Neuronal stem cell (in vitro differentiated cells): Measurements from ENCODE around the gene IL1A.

Experiments
- DNase-seq: peaks from one replicate; pipeline ENCODE4 v3.0.0-alpha.2; 2013; ENCODE audit warnings: low spot score
- H2AFZ ChIP-seq: one replicate; pipeline ENCODE4 v1.6.1; 2013; ENCODE audit warnings: mild to moderate bottlenecking, low read length, inconsistent platforms
- H2AK5ac ChIP-seq: 2 replicates; pipeline ENCODE4 v1.6.1; 2013; ENCODE audit warnings: low read depth, mild to moderate bottlenecking, inconsistent platforms, low read length, moderate library complexity, mixed read lengths
- H2BK120ac ChIP-seq: 2 replicates; pipeline ENCODE4 v1.6.1; 2013; ENCODE audit warnings: low read depth, mild to moderate bottlenecking, inconsistent platforms, low read length, moderate library complexity, mixed read lengths
- H2BK12ac ChIP-seq: one replicate; pipeline ENCODE4 v1.6.1; 2013; ENCODE audit warnings: low read length, inconsistent platforms
- H2BK15ac ChIP-seq: 2 replicates; pipeline ENCODE4 v1.6.1; 2013; ENCODE audit warnings: mild to moderate bottlenecking, low read length, inconsistent platforms, mixed read lengths
- H2BK5ac ChIP-seq: one replicate; pipeline ENCODE4 v1.6.1; 2013; ENCODE audit warnings: inconsistent platforms, mild to moderate bottlenecking, low read length, moderate library complexity
- H3K14ac ChIP-seq: one replicate; pipeline ENCODE4 v1.6.1; 2013; ENCODE audit warnings: low read length, inconsistent platforms
- H3K18ac ChIP-seq: 2 replicates; pipeline ENCODE4 v1.6.1; 2013; ENCODE audit warnings: low read length, inconsistent platforms
- H3K23ac ChIP-seq: 2 replicates; pipeline ENCODE4 v1.6.1; 2013; ENCODE audit warnings: low read depth, mild to moderate bottlenecking, mixed read lengths, low read length, inconsistent platforms; ENCODE audit not compliant: poor library complexity
- H3K27ac ChIP-seq: replicated peaks from 3 replicates; pipeline ENCODE4 v1.5.1; 2013; ENCODE audit warnings: low read length, inconsistent platforms
- H3K27me3 ChIP-seq, 3 experiments: 2 replicates each; pipeline ENCODE4 v1.6.1; 2013; ENCODE audit warnings: low read length in 3 of 3, mild to moderate bottlenecking in 2 of 3, inconsistent platforms in 1 of 3, low read depth in 1 of 3, mixed read lengths in 1 of 3, moderate library complexity in 1 of 3; ENCODE audit not compliant: control insufficient read depth in 3 of 3, insufficient read depth in 3 of 3
- H3K36me3 ChIP-seq, 2 donors: replicated peaks in 1 of 2; 2 replicates each; pipeline ENCODE4 v1.6.1; 2013; ENCODE audit warnings: low read length in 2 of 2; ENCODE audit not compliant: control insufficient read depth in 2 of 2, insufficient read depth in 2 of 2
- H3K4ac ChIP-seq: 2 replicates; pipeline ENCODE4 v1.6.1; 2013; ENCODE audit warnings: inconsistent platforms, mild to moderate bottlenecking, low read length, moderate library complexity
- H3K4me1 ChIP-seq, 2 donors: 1 replicate in 1 of 2; 2 replicates in 1 of 2; pipeline ENCODE4 v1.6.1; 2013; ENCODE audit warnings: low read length in 2 of 2, low read depth in 1 of 2; ENCODE audit not compliant: control insufficient read depth in 2 of 2, insufficient read depth in 1 of 2
- H3K4me2 ChIP-seq: one replicate; pipeline ENCODE4 v1.6.1; 2013; ENCODE audit warnings: mild to moderate bottlenecking, low read length, inconsistent platforms; ENCODE audit not compliant: insufficient read depth, poor library complexity, severe bottlenecking
- H3K4me3 ChIP-seq, 2 donors: 2 replicates each; pipeline ENCODE4 v1.5.1; 2013; ENCODE audit warnings: low read length in 2 of 2, mild to moderate bottlenecking in 2 of 2, inconsistent platforms in 1 of 2, moderate library complexity in 1 of 2
- H3K79me1 ChIP-seq: one replicate; pipeline ENCODE4 v1.6.1; 2013; ENCODE audit warnings: low read depth, mild to moderate bottlenecking, inconsistent platforms, low read length, moderate library complexity
- H3K9ac ChIP-seq: one replicate; pipeline ENCODE4 v1.6.1; 2013; ENCODE audit warnings: mild to moderate bottlenecking, low read depth, low read length, inconsistent platforms; ENCODE audit not compliant: poor library complexity
- H3K9me3 ChIP-seq, 2 donors: replicated peaks in 1 of 2; 2 replicates each; pipeline versions ENCODE3 to v1.6.1; 2013; ENCODE audit warnings: low read length in 2 of 2, mild to moderate bottlenecking in 2 of 2, inconsistent platforms in 1 of 2, low read depth in 1 of 2, mixed read lengths in 1 of 2, moderate library complexity in 1 of 2; ENCODE audit not compliant: control insufficient read depth in 2 of 2, insufficient read depth in 1 of 2
- H4K8ac ChIP-seq: one replicate; pipeline ENCODE4 v1.6.1; 2013; ENCODE audit warnings: low read depth, mild to moderate bottlenecking, inconsistent platforms, low read length, moderate library complexity
- H4K91ac ChIP-seq: one replicate; pipeline ENCODE4 v1.6.1; 2013; ENCODE audit warnings: low read length, low read depth, mild to moderate bottlenecking, inconsistent platforms; ENCODE audit not compliant: poor library complexity
- WGBS, 2 donors: extraction: QIAGEN DNeasy Blood & Tissue Kit; methylation state at CpG; one replicate each; pipeline ENCODE4 v1.1.7; 2013; ENCODE audit warnings: missing lambda C conversion rate in 2 of 2, mixed read lengths in 1 of 2; ENCODE audit not compliant: insufficient read length in 2 of 2, insufficient replicate concordance in 1 of 2; ENCODE audit errors: extremely low coverage in 2 of 2; 5-methylcytosine and 5-hydroxymethylcytosine counted together

Gene IL1A

DNA sequence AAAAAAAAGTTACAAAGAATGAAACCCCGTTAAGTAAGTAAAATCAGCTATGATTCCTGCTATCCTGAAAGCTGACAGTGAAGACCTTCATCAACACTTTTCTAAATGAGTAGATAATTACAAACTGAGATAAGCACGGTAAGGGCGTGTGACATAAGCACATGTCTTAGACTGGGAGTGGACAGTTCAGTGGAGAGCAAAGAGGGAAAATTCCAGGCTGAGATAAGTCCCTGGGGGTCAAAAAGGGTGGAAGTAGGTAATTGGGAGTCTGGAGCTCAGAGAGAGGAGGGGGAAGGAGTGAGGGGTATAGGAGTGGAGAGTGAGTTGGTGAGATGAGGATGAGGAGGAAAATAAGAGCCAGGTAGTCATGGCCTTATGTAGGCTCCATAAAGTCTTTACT lies 4.4 kb upstream of the IL1A start:
- Histone ChIP-seq H3K14ac (no peak overlapping the region), H3K79me1 (no peaks in the 10 kb centered on the region), H2AK5ac (no peak overlapping the region), H3K4ac (no peak overlapping the region), H4K91ac (no peak overlapping the region), H3K23ac (no peak overlapping the region), H3K4me3 (no peak overlapping the region), H3K4me1 (peaks cover 3 to 6% of the 10 kb centered on the region in 2 donors), H3K9me3 (no peaks in the 10 kb centered on the region), H2BK5ac (no peak overlapping the region), H3K36me3 (no peaks in the 10 kb centered on the region), H4K8ac (no peak overlapping the region), H3K4me2 (no peak overlapping the region), H2AFZ (no peak overlapping the region), H3K27me3 (no peaks in the 10 kb centered on the region), H2BK120ac (no peak overlapping the region), H3K9ac (no peak overlapping the region), H2BK12ac (no peak overlapping the region), H3K18ac (no peak overlapping the region), H3K27ac (no peak overlapping the region), H2BK15ac (no peak overlapping the region)
- DNase-seq: no peak
- WGBS, 2 donors: no CpG with 5 or more reads among the region's 3 CpGs

DNA sequence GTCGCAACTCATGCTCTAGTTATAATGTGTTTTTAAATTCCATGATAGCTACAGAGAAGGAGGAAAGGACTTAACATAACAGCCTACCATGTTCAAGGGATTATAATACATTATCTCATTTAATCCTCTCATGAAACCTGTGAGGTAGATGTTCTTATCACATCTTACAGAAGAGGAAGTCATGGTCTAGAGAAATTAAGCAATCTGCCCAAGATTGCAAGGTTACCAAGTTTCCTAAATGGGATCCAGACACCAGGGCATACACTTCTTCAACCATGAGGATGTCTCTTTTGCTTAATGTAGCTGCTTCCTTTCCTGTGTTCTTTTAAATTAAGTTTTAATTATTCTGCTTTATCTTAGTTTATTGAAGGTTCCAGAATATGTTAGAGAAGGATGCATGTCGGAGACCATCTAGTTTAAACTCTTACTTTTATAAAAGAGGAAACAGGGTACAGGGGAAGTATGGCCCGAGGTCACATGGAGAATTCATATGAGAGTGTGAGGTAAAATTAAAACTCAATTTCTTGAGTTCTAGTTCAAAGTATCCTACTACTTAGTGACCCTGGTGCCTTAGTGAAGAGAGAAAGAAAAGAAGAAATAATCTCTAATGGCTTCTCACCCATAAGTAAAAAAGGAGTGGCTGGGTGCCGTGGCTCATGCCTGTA lies 3.6 kb upstream of the IL1A start:
- no peak for DNase-seq

DNA sequence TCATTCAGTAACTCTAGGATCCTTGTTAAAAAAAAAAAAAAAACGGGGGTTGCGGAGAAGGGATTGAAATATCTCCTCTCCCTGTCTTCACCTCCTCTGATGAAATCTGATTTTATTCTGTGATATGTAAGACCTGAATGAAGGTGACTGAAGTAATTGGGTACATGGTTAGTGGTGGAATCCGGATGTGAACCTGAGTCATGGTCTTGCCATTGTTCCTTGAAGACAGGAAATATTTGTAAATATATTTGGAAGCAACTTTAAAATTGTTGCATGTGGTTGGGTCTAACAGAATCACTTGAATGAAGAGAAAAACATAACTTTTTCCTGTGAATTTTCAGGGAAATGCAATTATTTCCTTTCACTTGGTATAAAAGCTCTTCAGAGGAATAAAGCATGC lies 3.0 kb upstream of the IL1A start:
- Histone ChIP-seq H3K9ac (no peak overlapping the region), H3K27me3 (no peaks in the 10 kb centered on the region), H2BK12ac (no peak overlapping the region), H2AK5ac (no peak overlapping the region), H2AFZ (no peak overlapping the region), H3K14ac (no peak overlapping the region), H2BK120ac (no peak overlapping the region), H4K8ac (no peak overlapping the region), H2BK15ac (no peak overlapping the region), H3K27ac (no peak overlapping the region), H3K18ac (no peak overlapping the region), H4K91ac (no peak overlapping the region), H2BK5ac (no peak overlapping the region), H3K9me3 (no peaks in the 10 kb centered on the region), H3K79me1 (no peaks in the 10 kb centered on the region), H3K4me2 (no peak overlapping the region), H3K4ac (no peak overlapping the region), H3K4me1 (peaks cover 3 to 11% of the 10 kb centered on the region in 2 donors), H3K4me3 (no peak overlapping the region), H3K23ac (no peak overlapping the region), H3K36me3 (no peaks in the 10 kb centered on the region)
- DNase-seq: no peak
- no CpG with 5 or more reads among the region's 3 CpGs for WGBS, 2 donors

More for the DNA sequence above, 3.6 kb upstream of the IL1A start:
- Histone ChIP-seq H2AK5ac (no peak overlapping the region), H3K9ac (no peak overlapping the region), H3K36me3 (no peaks in the 10 kb centered on the region), H2BK120ac (no peak overlapping the region), H3K9me3 (no peaks in the 10 kb centered on the region), H3K14ac (no peak overlapping the region), H4K91ac (no peak overlapping the region), H3K18ac (no peak overlapping the region), H3K4ac (no peak overlapping the region), H2AFZ (no peak overlapping the region), H3K27ac (no peak overlapping the region), H3K4me1 (peaks cover 3 to 11% of the 10 kb centered on the region in 2 donors), H3K27me3 (no peaks in the 10 kb centered on the region), H2BK5ac (no peak overlapping the region), H3K23ac (no peak overlapping the region), H3K79me1 (no peaks in the 10 kb centered on the region), H4K8ac (no peak overlapping the region), H3K4me3 (no peak overlapping the region), H3K4me2 (no peak overlapping the region), H2BK12ac (no peak overlapping the region), H2BK15ac (no peak overlapping the region)
- WGBS, 2 donors: no CpG with 5 or more reads among the region's 4 CpGs

DNA sequence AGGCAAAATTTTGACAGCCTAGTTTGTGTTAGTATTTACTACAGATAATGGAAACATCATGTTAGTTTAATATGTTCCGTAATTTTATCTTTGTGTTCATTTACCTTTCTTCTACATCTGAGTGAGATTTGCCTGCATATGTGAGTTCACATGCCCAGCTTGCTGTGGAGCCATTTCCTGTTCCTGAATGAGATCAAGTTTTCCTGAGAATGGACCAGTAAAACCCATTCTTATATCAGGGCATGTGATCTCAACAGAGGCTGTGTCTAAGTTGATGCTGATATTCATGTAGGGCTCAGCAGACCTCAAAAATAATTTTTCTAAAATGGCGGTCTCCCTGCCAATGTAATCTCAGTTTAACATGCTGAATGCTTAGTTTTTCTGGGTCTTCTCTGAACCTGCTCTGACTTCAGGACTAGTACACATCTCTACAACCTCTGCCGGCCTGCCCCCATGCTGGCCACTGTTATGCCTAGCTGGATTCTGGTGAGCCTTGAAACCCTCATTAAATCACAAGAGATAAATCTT lies 1.0 kb downstream of the IL1A start:
- Histone ChIP-seq H3K14ac (no peak overlapping the region), H3K4ac (no peak overlapping the region), H2BK120ac (no peak overlapping the region), H2BK12ac (no peak overlapping the region), H2BK15ac (no peak overlapping the region), H4K8ac (no peak overlapping the region), H4K91ac (no peak overlapping the region), H2AFZ (peak overlapping the region; percentile 8), H3K9me3 (no peaks in the 10 kb centered on the region), H3K23ac (no peak overlapping the region), H3K18ac (peak overlapping the region; percentile 69), H3K9ac (no peak overlapping the region), H2AK5ac (no peak overlapping the region), H2BK5ac (no peak overlapping the region), H3K27ac (no peak overlapping the region), H3K27me3 (no peaks in the 10 kb centered on the region), H3K4me1 (peaks cover 3 to 11% of the 10 kb centered on the region in 2 donors), H3K4me3 (no peak overlapping the region), H3K36me3 (no peaks in the 10 kb centered on the region), H3K79me1 (no peaks in the 10 kb centered on the region), H3K4me2 (no peak overlapping the region)
- no peak for DNase-seq
- no CpG with 5 or more reads among the region's 3 CpGs for WGBS, 2 donors
